Motor neuron (in vitro differentiated cells): ENCODE data around the gene SERPINB1. TPM values are rescaled to one million over a fixed set of nuclear protein-coding genes. Genes with fewer than 3 reads are reported as not detected.
A peak's percentile ranks its signal among the peaks of the same experiment; 100 is the strongest.

Experiments used
- ATAC-seq, 8 experiments: fragments of 200-7000 bp; cut with Tn5 transposase; replicated peaks in 6 of 8; 2 replicates each; pipeline ENCODE4 v1.8.0; 2021; ENCODE audit warnings: mild to moderate bottlenecking in 8 of 8, moderate library complexity in 8 of 8
- H3K27ac ChIP-seq, 2 donors: fragments of 250-450 bp; sonication (Bioruptor Pico); 2 replicates each; pipeline ENCODE4 v1.9.0; 2021; ENCODE audit warnings: antibody characterized with exemption in 2 of 2, mild to moderate bottlenecking in 2 of 2, moderate library complexity in 1 of 2
- H3K4me1 ChIP-seq, 2 donors: fragments of 250-450 bp; sonication (Bioruptor Pico); replicated peaks in 1 of 2; 2 replicates each; pipeline ENCODE4 v1.6.1; 2021; ENCODE audit warnings: antibody characterized with exemption in 2 of 2, mild to moderate bottlenecking in 2 of 2, moderate library complexity in 1 of 2
- H3K4me3 ChIP-seq, 5 donors: fragments of 250-450 bp; sonication (Bioruptor Pico); 2 replicates each; pipeline ENCODE4 v1.9.0; 2021; ENCODE audit warnings: antibody characterized with exemption in 5 of 5, mild to moderate bottlenecking in 5 of 5, moderate library complexity in 4 of 5
- WGBS, 10 experiments: fragments of 450-650 bp; shearing (Covaris generic); methylation state at CpG; one replicate each; pipeline ENCODE4 v1.0.0; 2022; 5-methylcytosine and 5-hydroxymethylcytosine counted together
- in situ Hi-C, 9 experiments: fragments of 400-800 bp; cut with MboI; loops; one replicate each; pipeline ENCODE4 v1.15.0; 2021; ENCODE audit warnings: low sequenced_read_pairs in 9 of 9, low pct_unique_long_range_greater_than_20kb in 2 of 9; ENCODE audit not compliant: unreplicated experiment in 9 of 9
- total RNA-seq, 8 experiments: library from RNA; unstranded; fragments of 300-600 nt; gene quantifications; 2 replicates each; pipeline versions ENCODE4 v1.2.3 to v1.2.4, GENCODE V29; 2022

The SERPINB1 gene
- total RNA-seq, 8 experiments from 2014 or later: 0.43 to 45.5 (median 1.8) TPM

DNA sequence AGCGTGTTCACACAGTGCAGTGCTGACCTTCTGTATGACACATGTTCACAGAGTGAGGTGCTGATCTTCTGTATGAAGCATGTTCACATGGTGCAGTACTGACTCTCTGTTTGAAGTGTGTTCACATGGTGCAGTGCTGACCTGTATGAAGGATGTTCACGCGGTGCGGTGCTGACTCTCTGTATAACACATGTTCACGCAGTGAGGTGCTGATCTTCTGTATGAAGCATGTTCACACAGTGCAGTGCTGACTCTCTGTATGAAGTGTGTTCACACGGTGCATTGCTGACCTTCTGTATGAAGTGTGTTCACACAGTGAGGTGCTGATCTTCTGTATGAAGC lies 10.8 kb upstream of the SERPINB1 start:
- in situ Hi-C loops: no loop called here
- Histone ChIP-seq H3K4me3 (no peak overlapping the region), H3K27ac (no peak overlapping the region), H3K4me1 (peaks cover 17 to 22% of the 10 kb centered on the region in 2 donors)
- ATAC-seq: no peak
- 71 to 100% (median 78%) methylated on average over 1 to 5 of the region's 6 CpGs; no CpG with 5 or more reads in 6 of the 10 experiments for WGBS, 10 experiments

DNA sequence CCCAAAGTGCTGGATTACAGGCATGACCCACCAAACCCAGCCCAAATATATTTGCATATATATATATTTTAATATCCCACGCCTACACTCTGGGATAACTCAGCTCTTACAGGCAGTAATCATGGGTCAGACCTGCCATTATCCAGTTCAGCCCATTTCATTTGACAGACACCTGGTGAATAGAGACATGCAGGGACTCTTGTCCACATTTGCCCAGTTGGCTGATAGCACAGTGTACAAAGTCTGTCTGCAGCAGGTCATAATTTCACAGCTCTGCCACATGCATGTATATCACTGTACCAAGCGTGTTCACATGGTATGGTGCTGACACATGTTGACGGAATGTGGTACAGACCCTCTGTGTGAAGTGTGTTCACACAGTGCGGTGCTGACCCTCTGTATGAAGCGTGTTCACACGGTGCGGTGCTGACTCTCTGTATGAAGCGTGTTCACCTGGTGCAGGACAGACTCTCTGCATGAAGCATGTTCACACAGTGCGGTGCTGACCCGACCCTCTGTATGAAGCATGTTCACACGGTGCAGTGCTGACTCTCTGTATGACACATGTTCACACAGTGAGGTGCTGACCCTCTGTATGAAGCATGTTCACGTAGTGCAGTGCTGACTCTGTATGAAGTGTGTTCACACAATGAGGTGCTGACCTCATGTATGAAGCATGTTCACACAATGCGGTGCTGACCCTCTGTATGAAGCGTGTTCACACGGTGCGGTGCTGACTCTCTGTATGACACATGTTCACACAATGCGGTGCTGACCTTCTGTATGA lies 10.3 kb upstream of the SERPINB1 start:
- no peak overlapping the region for H3K27ac ChIP-seq
- H3K4me1 ChIP-seq: peaks cover 17 to 21% of the 10 kb centered on the region in 2 donors
- WGBS, 10 experiments: 81 to 100% (median 93%) methylated on average over 3 to 13 of the region's 17 CpGs; no CpG with 5 or more reads in 2 of the 10 experiments
- ATAC-seq: peak in 2 of 8 experiments; percentile 15 to 75
- no peak overlapping the region for H3K4me3 ChIP-seq
- in situ Hi-C loops: no loop called here

DNA sequence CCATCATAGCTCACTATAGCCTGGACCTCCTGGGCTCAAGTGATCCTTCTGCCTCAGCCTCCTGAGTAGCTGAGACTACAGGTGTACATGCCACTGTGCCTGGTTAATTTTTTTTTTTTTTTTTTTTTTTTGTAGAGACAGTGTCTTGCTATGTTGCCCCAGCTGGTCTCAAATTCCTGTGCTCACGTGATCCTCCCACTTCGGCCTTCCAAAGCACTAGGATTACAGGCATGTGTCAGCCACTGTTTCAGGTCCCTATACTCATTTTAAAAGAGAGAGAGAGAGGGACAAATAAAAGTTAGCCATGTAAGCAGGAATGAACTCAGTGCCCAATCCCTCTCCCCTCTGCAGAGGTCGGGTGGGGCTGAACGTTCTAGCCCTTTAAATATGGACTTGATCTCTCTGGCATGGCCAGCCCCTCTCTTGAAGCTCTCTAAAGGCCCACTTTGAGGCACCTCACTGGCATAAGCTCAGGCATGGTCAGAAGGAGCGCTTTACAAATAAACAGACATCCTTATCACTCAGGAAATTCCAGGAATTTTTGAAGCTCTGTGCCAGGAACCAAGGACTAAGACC lies 9.0 kb upstream of the SERPINB1 start:
- 60 to 100% (median 81%) methylated on average over 1 to 5 of the region's 5 CpGs; no CpG with 5 or more reads in 4 of the 10 experiments for WGBS, 10 experiments
- Histone ChIP-seq H3K4me3 (no peak overlapping the region), H3K4me1 (peaks cover 20 to 23% of the 10 kb centered on the region in 2 donors), H3K27ac (no peak overlapping the region)
- no peak for ATAC-seq
- in situ Hi-C loops: no loop called here

DNA sequence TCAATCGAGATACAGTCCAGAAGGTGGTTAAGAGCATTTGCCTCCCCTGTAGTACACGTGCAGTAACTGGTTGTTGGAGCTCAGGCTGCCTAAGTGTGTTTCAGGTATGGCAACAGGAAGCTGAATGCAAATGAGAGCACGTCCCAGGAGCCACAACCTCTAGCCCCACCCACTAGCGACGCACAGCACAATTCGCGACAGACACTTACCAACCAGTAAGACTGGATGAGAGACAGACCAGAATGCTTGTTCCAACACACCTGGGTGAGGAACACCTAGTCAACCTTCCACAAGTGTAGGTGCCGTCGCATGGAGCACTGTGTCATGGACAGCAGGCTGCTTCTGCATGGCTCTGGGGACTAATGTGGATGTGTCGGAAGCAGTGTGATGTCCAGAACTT lies 7.2 kb upstream of the SERPINB1 start:
- in situ Hi-C loops: loop anchor here in 2 of 9 experiments (5.0 to 25.0 kb wide), 2 partner anchors 83 to 88 kb away; no protein-coding TSS in a partner anchor
- 60 to 98% (median 80%) methylated on average over 1 to 8 of the region's 10 CpGs; no CpG with 5 or more reads in 2 of the 10 experiments for WGBS, 10 experiments
- peaks cover 6 to 7% of the 10 kb centered on the region in 2 donors for H3K4me1 ChIP-seq
- H3K4me3 ChIP-seq: no peak overlapping the region
- no peak overlapping the region for H3K27ac ChIP-seq
- ATAC-seq: no peak

DNA sequence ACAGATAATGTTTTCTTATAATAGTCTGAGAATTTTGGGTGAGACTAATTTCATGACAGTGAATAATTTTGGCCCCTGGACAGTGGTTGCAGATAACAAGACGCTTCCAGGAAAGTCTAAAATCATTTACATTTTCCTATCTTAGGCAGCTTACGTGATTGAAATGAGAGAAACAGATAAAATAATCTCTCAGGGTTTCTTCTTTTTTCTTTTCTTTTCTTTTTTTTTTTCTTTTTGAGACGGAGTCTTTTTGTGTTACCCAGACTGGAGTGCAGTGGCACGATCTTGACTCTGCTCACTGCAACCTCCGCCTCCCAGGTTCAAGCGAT lies 4.2 kb upstream of the SERPINB1 start:
- Histone ChIP-seq H3K4me3 (no peak overlapping the region), H3K27ac (no peak overlapping the region), H3K4me1 (peaks cover 7 to 8% of the 10 kb centered on the region in 2 donors)
- 50 to 87% (median 73%) methylated on average over 1 to 6 of the region's 6 CpGs for WGBS, 10 experiments
- in situ Hi-C loops: loop anchor here in 2 of 9 experiments (5.0 to 25.0 kb wide), 2 partner anchors 86 to 91 kb away; no protein-coding TSS in a partner anchor
- ATAC-seq: no peak

DNA sequence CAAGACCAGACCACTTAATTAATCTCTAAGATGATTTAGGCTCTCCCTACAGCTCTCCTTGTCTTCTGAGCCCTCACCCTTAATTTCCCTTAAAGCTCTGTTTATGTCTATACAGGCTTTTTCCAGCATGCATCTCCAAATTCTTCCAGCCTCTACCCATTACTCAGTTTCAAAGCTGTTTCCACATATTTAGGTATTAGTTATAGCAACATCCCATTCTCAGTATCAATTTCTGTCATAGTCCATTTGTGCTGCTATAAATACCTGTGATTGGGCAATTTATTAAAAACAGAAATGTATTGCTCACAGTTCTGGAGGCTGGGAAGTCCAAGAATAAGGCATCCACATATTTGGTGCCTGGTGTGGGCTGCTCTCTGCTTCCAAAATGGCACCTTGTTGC lies 2.3 kb upstream of the SERPINB1 start:
- no peak overlapping the region for H3K27ac ChIP-seq
- ATAC-seq: no peak
- in situ Hi-C loops: loop anchor here in 1 of 9 experiments (25.0 kb wide), 1 partner anchor 93 kb away; no protein-coding TSS in a partner anchor
- H3K4me3 ChIP-seq: no peak overlapping the region
- H3K4me1 ChIP-seq: peaks cover 23 to 26% of the 10 kb centered on the region in 2 donors

DNA sequence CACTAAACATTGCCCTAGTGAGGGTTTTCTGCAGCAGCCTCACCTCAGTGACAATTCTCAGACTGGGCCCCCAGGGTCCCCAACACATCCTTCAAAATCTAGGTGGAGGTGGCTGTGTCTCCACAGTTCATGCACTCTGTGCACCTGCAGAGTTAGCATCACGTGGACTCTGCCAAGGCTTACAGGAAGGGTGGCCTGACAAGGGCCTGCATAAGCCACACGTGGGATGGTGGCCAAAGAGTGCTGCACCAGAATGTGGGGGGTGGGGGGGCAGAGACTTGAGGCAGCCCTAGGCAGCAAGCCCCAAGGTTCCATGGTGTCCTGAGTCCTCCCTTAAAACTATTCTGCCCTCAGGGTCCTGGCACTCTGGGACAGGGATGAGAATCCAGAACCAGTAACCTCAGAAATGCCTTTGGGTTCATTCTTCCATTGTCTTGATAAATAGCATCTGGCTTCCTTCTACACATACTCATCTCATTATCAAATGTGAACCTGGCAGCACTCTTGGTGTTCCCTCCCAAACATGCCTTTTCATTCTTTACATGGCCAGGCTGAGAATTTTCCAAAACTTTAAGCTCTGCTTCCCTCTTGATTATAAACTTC lies 1.6 kb upstream of the SERPINB1 start:
- no peak overlapping the region for H3K4me3 ChIP-seq
- H3K27ac ChIP-seq: no peak overlapping the region
- ATAC-seq: no peak
- in situ Hi-C loops: loop anchor here in 1 of 9 experiments (25.0 kb wide), 1 partner anchor 94 kb away; no protein-coding TSS in a partner anchor
- H3K4me1 ChIP-seq: peaks cover 23 to 26% of the 10 kb centered on the region in 2 donors
- 50 to 100% (median 75%) methylated on average over 1 of the region's 2 CpGs; no CpG with 5 or more reads in 7 of the 10 experiments for WGBS, 10 experiments

DNA sequence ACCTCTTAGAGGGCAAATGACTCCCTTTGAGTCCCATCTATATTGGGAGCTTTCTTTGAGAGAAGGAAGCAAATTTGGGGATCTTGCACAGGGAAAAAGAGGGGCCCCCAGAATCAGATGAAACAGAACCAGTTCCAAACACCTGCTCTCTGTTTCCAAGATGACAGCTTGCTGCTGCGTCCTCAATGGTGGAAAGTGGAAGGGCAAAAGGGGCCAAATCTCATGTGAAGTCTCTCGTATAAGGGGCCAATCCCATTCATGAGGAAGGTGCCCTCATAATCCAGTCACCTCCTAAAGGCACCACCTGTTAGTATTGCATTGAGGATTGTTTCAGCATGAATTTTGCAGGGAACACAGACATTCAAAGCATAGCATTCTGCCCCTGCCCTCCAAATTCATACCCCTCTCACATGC lies 483 bp upstream of the SERPINB1 start:
- WGBS, 10 experiments: 90 to 100% (median 100%) methylated on average over 1 to 2 of the region's 2 CpGs; no CpG with 5 or more reads in 4 of the 10 experiments
- no peak for ATAC-seq
- Histone ChIP-seq H3K4me1 (peaks cover 23 to 26% of the 10 kb centered on the region in 2 donors), H3K4me3 (no peak overlapping the region), H3K27ac (no peak overlapping the region)
- in situ Hi-C loops: loop anchor here in 1 of 9 experiments (25.0 kb wide), 1 partner anchor 95 kb away; no protein-coding TSS in a partner anchor

DNA sequence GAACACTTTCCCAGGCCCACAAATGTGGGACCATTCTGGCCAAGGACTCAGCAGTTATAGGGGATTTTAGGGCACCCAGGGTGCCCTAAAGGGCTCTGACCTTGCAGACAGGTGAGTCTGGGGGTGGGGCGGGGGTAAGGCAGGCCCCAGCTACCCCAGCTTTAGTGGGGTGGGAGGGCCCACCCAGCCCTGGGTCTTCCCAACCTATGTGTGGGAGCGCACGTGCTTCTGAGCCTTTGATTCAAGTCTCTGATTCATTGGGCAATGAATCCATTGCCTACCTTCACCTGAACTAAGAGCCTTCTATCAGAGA lies 958 bp downstream of the SERPINB1 start:
- Histone ChIP-seq H3K4me1 (peaks cover 20 to 22% of the 10 kb centered on the region in 2 donors), H3K27ac (peak overlapping the region in 1 of 2 donors; percentile 77), H3K4me3 (no peak overlapping the region)
- 100% methylated on average over 1 of the region's 3 CpGs; no CpG with 5 or more reads in 9 of the 10 experiments for WGBS, 10 experiments
- ATAC-seq: no peak
- in situ Hi-C loops: loop anchor here in 1 of 9 experiments (25.0 kb wide), 1 partner anchor 97 kb away; no protein-coding TSS in a partner anchor

DNA sequence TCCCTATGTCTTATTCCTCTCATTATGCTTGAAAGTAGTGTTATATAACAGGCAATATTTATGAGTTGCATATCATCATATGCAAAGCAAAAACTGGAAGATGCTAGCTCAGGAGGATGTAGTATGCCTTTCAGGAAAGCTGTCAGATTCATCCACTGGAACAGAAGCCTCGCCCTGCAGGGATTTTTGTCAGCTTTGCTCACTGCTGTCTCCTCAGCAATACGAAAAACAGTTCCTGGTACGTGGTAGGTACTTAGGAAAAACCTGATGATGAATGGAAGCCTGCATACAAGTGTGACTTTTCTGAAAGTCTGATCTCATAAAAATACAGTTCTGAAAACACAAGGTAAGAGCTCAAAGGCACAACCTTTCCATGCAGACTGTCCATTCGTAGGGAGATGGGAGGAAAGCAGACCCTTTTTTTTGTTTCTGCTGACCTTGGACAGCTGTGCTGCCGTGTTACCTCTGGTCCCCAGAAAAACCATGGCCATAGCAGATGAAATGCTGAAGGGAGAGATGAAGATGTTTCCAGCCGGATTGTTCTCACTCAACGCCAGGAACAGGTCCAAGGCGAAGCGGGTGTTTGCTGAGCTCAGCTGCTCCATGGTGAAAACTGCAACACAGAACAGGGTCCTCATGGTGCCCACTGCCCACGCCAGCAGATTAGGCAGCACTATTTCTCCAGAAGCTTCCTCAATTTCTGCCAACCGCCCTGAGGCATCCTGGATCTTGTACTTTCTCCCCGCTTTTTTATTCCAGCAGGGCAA lies 1.5 kb downstream of the SERPINB1 start:
- Histone ChIP-seq H3K27ac (peak overlapping the region in 1 of 2 donors; percentile 77), H3K4me3 (no peak overlapping the region), H3K4me1 (peaks cover 20 to 22% of the 10 kb centered on the region in 2 donors)
- in situ Hi-C loops: loop anchor here in 1 of 9 experiments (25.0 kb wide), 1 partner anchor 97 kb away; no protein-coding TSS in a partner anchor
- ATAC-seq: peak in 5 of 8 experiments; percentile 1 to 11 (median 5)
- WGBS, 10 experiments: 5 to 92% (median 73%) methylated on average over 1 to 11 of the region's 12 CpGs

DNA sequence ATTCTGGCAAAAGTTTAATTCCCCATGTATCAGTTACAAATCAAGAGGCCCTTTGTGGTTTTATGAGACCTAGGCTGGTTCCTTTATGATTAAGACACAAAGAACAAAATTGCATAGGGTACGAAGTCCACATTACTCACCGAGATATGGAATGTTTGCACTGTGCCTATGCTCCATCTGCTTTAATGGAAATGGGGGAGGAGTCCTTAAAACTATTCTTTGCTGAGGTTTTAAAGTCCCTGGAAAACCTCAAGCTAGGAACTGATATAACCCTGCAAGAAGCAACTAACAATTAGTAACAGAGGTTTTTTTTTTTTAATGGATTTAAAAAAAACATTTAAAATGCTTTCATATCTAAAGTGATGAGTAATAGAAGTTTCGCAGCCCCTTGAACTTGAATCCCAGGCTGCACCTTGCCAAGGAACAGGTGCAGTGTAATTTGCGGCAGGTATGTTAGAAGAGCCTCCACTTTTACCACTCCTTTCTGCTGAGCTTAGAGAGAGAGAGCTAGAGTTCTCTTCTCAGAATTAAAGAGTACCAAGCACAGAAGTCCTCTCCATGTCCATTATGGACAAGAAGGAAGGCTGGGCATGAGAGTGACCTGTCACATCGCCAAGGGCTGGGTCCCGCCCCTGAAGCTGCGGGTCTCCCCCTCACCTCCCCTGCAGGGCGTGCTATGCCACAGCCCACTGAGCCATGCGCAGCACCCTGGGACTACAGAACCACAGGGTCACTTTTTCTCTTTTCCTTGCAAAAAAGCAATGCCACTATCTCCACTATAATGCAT lies 2.3 kb downstream of the SERPINB1 start:
- Histone ChIP-seq H3K4me1 (peaks cover 20 to 22% of the 10 kb centered on the region in 2 donors), H3K4me3 (no peak overlapping the region), H3K27ac (no peak overlapping the region)
- in situ Hi-C loops: loop anchor here in 1 of 9 experiments (25.0 kb wide), 1 partner anchor 98 kb away; no protein-coding TSS in a partner anchor
- peak in 3 of 8 experiments; percentile 1 to 2 (median 1) for ATAC-seq
- WGBS, 10 experiments: 0 to 78% (median 51%) methylated on average over 1 to 8 of the region's 9 CpGs; no CpG with 5 or more reads in 2 of the 10 experiments

DNA sequence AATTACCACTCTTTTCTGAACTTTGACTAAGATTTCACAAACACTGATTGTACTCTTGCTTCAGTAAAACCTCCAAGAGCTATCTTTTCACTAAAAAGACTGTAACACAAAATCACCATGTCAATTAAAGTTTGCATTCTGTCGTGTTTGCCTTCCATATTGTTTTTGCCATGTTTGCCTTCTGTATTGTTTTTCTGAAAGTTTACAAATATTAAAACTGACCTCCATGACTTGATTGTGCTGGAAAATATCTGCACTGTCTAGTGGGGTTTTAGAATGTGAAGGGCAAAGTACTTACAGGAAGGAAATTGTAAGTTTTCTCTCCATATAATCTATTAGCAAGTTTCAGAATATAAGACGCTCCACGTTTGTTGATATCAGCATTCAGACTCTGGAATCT lies 3.4 kb downstream of the SERPINB1 start:
- H3K27ac ChIP-seq: no peak overlapping the region
- 52 to 93% (median 84%) methylated on average over 2 to 3 of the region's 3 CpGs for WGBS, 10 experiments
- peaks cover 20 to 22% of the 10 kb centered on the region in 2 donors for H3K4me1 ChIP-seq
- no peak overlapping the region for H3K4me3 ChIP-seq
- no peak for ATAC-seq
- in situ Hi-C loops: loop anchor here in 1 of 9 experiments (25.0 kb wide), 1 partner anchor 99 kb away; no protein-coding TSS in a partner anchor
